ENCODE results near the gene FUT8.
"Not testable (repeated sequence)": the region's sequence is repeated elsewhere in the genome, so short reads cannot be mapped to it uniquely, and the experiment has no call there.

The FUT8 gene

GRCh38 chr14:65618996-65619395 lies 206.5 kb downstream of the FUT8 start:
- no peak for DNase-seq (ENCODE audit: low read depth, low spot score)

DNA sequence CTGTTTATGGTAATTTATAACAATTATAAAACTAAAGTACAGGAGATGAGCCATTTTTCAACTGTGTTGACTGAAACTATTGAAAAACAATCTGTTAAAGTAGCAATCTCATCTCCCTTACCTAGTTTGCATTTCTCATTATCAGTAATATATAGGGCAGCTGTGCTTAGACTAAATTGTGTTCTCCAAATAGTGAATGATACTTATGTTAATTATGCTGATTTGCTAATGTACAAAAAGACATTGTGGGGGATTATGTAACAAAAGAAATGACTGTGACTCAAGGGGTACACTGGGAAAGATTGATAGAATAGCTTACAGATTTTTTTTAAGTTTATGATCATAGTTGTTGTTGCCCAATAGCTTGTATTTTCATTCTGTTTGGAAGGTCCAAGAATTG lies 207.7 kb downstream of the FUT8 start:
- no peak for DNase-seq (ENCODE audit: low read depth, low spot score)

- no peak for DNase-seq (ENCODE audit: low read depth, low spot score)
Measured at GRCh38 chr14:65622703-65623102, 210.2 kb downstream of the FUT8 start.

- no peak for DNase-seq (ENCODE audit: low read depth, low spot score)
Measured at GRCh38 chr14:65623759-65624158, 211.2 kb downstream of the FUT8 start.

DNA sequence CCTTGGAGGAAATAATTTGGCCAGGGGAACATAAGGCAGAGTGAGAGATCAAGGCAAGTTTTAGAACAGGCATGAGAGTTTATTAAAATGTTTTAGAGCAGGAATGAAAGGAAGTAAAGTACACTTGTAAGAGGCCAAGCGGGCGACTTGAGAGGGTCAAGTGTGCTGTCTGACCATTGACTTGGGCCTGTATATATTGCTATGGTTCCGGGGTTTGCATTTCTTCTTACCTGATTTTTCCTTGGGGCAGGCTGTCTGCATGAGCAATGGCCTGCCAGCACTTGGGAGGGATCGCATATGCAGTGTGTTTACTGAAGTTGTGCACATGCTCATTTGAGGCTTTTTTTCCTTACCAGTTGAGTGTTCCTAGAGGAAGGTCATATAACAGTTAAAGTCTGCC lies 214.8 kb downstream of the FUT8 start:
- DNase-seq (ENCODE audit: low read depth, low spot score) = no peak

GRCh38 chr14:65628664-65629063 lies 216.1 kb downstream of the FUT8 start:
- no peak for DNase-seq (ENCODE audit: low read depth, low spot score)

DNA sequence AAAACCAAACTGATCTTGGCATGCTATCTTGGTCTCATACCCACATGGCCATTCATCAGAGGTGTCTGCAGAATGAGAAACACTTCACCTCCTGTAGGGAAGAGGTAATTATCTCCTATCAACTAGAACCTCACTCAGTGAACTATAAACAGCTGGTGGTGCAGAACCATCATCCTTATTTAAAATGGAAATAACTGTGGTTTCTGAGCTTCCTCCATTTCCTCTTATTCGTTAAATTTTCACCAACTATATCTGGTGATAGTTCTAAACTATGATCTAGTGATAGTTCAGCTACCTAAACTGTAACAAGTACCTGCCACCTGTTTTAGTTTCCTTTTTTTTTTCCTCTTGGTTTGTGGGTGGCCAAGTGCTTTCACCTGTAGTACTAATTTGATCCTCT lies 218.5 kb downstream of the FUT8 start:
- no peak for DNase-seq (ENCODE audit: low read depth, low spot score)

GRCh38 chr14:65632487-65632886 lies 220.0 kb downstream of the FUT8 start:
- DNase-seq (ENCODE audit: low read depth, low spot score) = no peak

GRCh38 chr14:65633666-65634065 lies 221.1 kb downstream of the FUT8 start:
- DNase-seq (ENCODE audit: low read depth, low spot score) = not testable (repeated sequence)

- no peak for DNase-seq (ENCODE audit: low read depth, low spot score)
Measured at GRCh38 chr14:65637780-65638179, 225.2 kb downstream of the FUT8 start.

DNA sequence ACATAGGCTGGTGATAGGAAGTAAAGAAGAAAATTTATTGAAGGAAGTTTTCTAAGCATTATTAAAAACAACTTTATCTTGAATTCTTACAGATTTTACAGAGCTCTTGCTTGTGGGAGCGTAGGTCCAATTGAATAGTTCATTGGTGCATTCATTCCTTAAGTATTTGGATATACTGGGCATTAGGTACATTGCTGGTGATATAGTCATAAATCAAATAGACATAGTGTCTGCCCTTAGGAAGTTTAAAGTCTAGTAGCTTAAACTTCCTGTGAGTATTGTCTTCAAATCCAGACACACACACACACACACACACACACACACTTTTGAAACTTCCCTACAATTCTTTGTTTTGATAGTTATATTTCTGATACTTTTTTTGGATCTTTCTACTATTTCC lies 226.7 kb downstream of the FUT8 start:
- DNase-seq (ENCODE audit: low read depth, low spot score) = no peak

DNA sequence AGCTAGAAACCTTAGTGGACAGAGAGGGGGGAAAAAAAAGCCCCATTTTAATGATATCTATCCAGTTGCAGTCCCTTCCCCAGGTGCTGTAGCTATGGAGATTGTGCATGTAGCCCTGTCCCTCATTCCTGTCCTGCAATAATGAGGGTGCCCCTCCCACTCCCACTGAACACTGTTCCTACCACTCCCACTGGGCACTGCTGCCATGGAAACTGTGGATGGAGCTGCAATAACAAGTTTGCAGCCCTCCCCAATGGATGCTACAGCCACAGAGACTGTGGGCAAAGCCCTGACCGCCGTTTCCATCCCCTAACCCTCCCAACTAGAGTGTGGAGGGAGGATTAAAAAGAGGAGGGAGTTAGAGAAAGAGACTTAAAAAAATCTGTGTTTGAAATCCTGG lies 238.3 kb downstream of the FUT8 start:
- DNase-seq (ENCODE audit: low read depth, low spot score) = no peak

DNA sequence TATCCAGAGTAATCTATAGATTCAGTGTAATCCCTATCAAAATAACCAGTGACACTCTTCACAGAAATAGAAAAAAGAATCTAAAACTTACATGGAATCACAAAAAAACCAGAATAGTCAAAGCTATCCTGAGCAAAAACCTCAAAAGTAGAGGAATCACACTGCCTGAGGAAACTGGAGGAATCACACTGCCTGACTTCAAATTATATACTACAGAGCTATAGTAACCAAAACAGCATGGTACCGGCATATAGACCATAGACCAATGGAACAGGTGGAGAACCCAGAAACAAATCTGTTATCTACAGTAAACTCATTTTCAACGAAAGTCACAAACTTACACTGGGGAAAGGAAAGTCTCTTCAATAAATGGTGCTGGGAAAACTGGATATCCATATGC lies 244.0 kb downstream of the FUT8 start:
- DNase-seq (ENCODE audit: low read depth, low spot score) = no peak

DNA sequence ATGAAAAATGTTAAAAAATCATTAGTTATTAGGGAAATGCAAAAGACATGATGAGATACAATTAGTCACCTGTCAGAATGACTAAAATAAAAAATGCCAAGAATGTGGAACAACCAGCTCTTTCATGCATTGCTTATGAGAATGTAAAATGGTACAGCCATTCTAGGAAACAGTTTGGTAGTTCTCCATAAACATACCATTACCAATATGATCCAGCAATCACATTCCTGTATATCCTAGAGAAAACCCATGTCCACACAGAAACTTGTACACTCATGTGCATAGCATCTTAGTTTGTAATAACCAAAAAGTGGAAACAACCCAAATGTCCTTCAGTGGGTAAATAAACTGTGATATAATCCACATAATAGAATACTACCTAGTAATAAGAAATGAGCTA lies 245.7 kb downstream of the FUT8 start:
- no peak for DNase-seq (ENCODE audit: low read depth, low spot score)

- DNase-seq (ENCODE audit: low read depth, low spot score) = no peak
Measured at GRCh38 chr14:65661865-65662264, 249.3 kb downstream of the FUT8 start.

GRCh38 chr14:65664436-65664835 lies 251.9 kb downstream of the FUT8 start:
- no peak for DNase-seq (ENCODE audit: low read depth, low spot score)

- no peak for DNase-seq (ENCODE audit: low read depth, low spot score)
Measured at GRCh38 chr14:65676361-65677014, 264.0 kb downstream of the FUT8 start.

- DNase-seq (ENCODE audit: low read depth, low spot score) = no peak
Measured at GRCh38 chr14:65685572-65685971, 273.0 kb downstream of the FUT8 start.

- no peak for DNase-seq (ENCODE audit: low read depth, low spot score)
Measured at GRCh38 chr14:65686761-65687160, 274.2 kb downstream of the FUT8 start.

GRCh38 chr14:65689070-65689469 lies 276.5 kb downstream of the FUT8 start:
- no peak for DNase-seq (ENCODE audit: low read depth, low spot score)

DNA sequence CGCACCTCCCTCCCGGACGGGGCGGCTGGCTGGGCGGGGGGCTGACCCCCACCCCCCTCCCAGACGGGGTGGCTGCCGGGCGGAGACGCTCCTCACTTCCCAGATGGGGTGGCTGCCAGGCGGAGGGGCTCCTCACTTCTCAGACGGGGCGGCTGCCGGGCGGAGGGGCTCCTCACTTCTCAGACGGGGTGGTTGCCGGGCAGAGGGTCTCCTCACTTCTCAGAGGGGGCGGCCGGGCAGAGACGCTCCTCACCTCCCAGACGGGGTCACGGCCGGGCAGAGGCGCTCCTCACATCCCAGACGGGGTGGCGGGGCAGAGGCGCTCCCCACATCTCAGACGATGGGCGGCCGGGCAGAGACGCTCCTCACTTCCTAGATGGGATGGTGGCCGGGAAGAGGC lies 280.0 kb downstream of the FUT8 start:
- not testable (repeated sequence) for DNase-seq (ENCODE audit: low read depth, low spot score)

DNA sequence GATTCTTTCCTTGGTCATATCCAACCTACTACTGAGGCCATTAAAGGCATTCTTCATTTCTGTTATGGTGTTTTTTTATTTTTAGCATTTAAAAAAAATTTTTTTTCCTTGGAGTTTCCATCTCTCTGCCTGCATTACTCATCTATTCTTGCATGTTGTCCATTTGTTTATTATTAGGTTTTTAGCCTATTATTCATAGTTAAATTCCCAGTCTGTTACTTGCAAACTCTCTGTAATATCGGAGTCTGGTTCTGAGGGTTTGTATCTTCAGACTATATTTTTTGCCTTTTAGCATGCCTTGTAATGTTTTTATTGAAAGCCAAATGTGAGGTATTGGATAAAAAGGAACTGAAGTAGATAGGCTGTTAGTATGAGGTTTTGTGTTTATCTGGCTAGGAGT lies 284.3 kb downstream of the FUT8 start:
- DNase-seq (ENCODE audit: low read depth, low spot score) = no peak

DNA sequence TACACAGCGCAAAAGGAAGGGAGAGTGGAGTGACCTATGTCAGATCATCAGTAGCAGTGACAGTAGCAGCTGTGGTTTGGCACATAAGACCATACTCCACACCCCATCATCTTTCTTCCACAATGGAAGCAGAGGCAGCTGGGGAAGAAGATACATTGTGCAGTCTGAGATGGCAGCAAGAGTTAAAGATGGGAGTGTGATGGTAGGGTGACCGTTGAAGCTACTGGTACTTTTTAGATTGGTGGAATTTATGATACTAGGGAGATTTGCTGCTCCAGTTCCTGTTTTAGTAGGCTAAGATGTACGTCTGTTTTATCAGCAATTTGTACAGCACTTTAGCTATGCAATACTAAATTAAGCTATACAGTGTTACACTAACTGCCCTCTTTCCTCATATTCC lies 291.0 kb downstream of the FUT8 start:
- DNase-seq (ENCODE audit: low read depth, low spot score) = no peak

GRCh38 chr14:65703996-65704395 lies 291.5 kb downstream of the FUT8 start:
- DNase-seq (ENCODE audit: low read depth, low spot score) = no peak
